Astrocyte (in vitro differentiated cells and primary cell): Measurements from ENCODE around the gene ZNF207. TPM values are rescaled to one million over a fixed set of nuclear protein-coding genes. Genes with fewer than 3 reads are reported as not detected.
A peak's percentile ranks its signal among the peaks of the same experiment; 100 is the strongest.

ENCODE experiments used
- DNase-seq: peaks from one replicate; pipeline ENCODE4 v3.0.0-alpha.2; 2010; ENCODE audit warnings: low read depth
- FAIRE-seq: peaks from 2 replicates; lab custom pipeline; 2011; peaks lifted over from hg19 to GRCh38; lab: Jason Lieb, UNC
- H2AFZ ChIP-seq: 2 replicates; pipeline ENCODE4 v1.6.0; 2012; ENCODE audit warnings: low read depth, low read length, inconsistent platforms
- H3K27ac ChIP-seq: 2 replicates; pipeline ENCODE4 v1.5.1; 2011; ENCODE audit warnings: low read depth, low read length, inconsistent platforms
- H3K27me3 ChIP-seq: 2 replicates; pipeline ENCODE4 v1.6.0; 2011; ENCODE audit warnings: low read length, inconsistent platforms; ENCODE audit not compliant: insufficient read depth
- H3K36me3 ChIP-seq: 2 replicates; pipeline ENCODE4 v1.5.1; 2011; ENCODE audit warnings: low read length, inconsistent platforms; ENCODE audit not compliant: insufficient read depth
- H3K4me1 ChIP-seq: 2 replicates; pipeline ENCODE4 v1.5.1; 2011; ENCODE audit warnings: low read length, inconsistent platforms; ENCODE audit not compliant: insufficient read depth
- H3K4me2 ChIP-seq: 2 replicates; pipeline ENCODE4 v1.6.0; 2012; ENCODE audit warnings: low read length, inconsistent platforms
- H3K4me3 ChIP-seq: 2 replicates; pipeline ENCODE4 v1.5.1; 2011; ENCODE audit warnings: low read depth, mild to moderate bottlenecking, low read length, inconsistent platforms; ENCODE audit not compliant: insufficient read depth
- H3K79me2 ChIP-seq: 2 replicates; pipeline ENCODE4 v1.6.0; 2012; ENCODE audit warnings: mild to moderate bottlenecking, low read length, inconsistent platforms; ENCODE audit not compliant: insufficient read depth
- H3K9ac ChIP-seq: 2 replicates; pipeline ENCODE4 v1.6.0; 2012; ENCODE audit warnings: mild to moderate bottlenecking, low read length, inconsistent platforms
- H3K9me3 ChIP-seq: 2 replicates; pipeline ENCODE4 v1.5.1; 2012; ENCODE audit warnings: low read depth, mild to moderate bottlenecking, low read length, inconsistent platforms; ENCODE audit not compliant: insufficient read depth
- H4K20me1 ChIP-seq: 2 replicates; pipeline ENCODE4 v1.6.0; 2012; ENCODE audit warnings: low read length, inconsistent platforms; ENCODE audit not compliant: insufficient read depth
- H3K27ac Mint-ChIP-seq: one replicate; pipeline ENCODE4 v1.8.0; 2021; ENCODE audit warnings: mild to moderate bottlenecking, mixed read lengths; ENCODE audit not compliant: unreplicated experiment
- H3K27me3 Mint-ChIP-seq: one replicate; pipeline ENCODE4 v1.8.0; 2021; ENCODE audit warnings: low read depth, mixed read lengths; ENCODE audit not compliant: unreplicated experiment
- H3K36me3 Mint-ChIP-seq: one replicate; pipeline ENCODE4 v1.8.0; 2021; ENCODE audit warnings: low read depth, mixed read lengths; ENCODE audit not compliant: unreplicated experiment
- H3K4me1 Mint-ChIP-seq: one replicate; pipeline ENCODE4 v1.8.0; 2021; ENCODE audit warnings: low read depth, mixed read lengths; ENCODE audit not compliant: unreplicated experiment
- H3K4me3 Mint-ChIP-seq: one replicate; pipeline ENCODE4 v1.8.0; 2021; ENCODE audit warnings: mild to moderate bottlenecking, moderate library complexity, mixed read lengths; ENCODE audit not compliant: unreplicated experiment
- H3K9me3 Mint-ChIP-seq: one replicate; pipeline ENCODE4 v1.8.0; 2021; ENCODE audit warnings: mild to moderate bottlenecking, mixed read lengths; ENCODE audit not compliant: unreplicated experiment
- EZH2 ChIP-seq: IDR thresholded peaks from 2 replicates; pipeline ENCODE4 v1.6.1; 2012; ENCODE audit warnings: mild to moderate bottlenecking, low read length, inconsistent platforms; ENCODE audit not compliant: insufficient read depth
- total RNA-seq: library from RNA; stranded (reverse); gene quantifications from 2 replicates; pipeline ENCODE4 v1.2.1, GENCODE V29; 2021
- TF ChIP-seq, protein P1 (sequence below): IDR thresholded peaks from 2 replicates; pipeline ENCODE4 v1.5.1; 2011; ENCODE audit warnings: low read depth, mild to moderate bottlenecking, inconsistent platforms, low read length, moderate library complexity; ENCODE audit not compliant: insufficient read depth

ZNF207 gene
- total RNA-seq, 1 donor from 2014 or later: 168 TPM

DNA sequence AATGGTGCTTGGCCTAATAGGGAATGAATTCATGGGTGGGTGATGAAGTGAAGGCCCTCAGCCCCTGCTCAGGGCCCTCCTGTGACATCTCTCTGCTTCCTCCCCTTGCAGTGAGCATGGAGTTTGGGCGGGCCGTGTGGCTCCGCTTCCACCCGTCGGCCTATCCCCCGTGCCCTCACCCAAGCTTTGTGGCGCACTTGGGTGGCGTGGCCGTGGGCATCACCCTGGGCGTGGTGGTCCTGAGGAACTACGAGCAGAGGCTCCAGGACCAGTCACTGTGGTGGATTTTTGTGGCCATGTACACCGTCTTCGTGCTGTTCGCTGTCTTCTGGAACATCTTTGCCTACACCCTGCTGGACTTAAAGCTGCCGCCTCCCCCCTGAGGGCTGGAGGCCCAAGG is 29.1 kb upstream of the ZNF207 start:
- H3K27ac Mint-ChIP-seq: no peak overlapping the region
- Histone ChIP-seq H3K9ac (no peak overlapping the region), H3K27ac (no peak overlapping the region), H2AFZ (no peak overlapping the region), H3K36me3 (no peaks in the 10 kb centered on the region), H3K4me3 (no peak overlapping the region), H3K79me2 (no peaks in the 10 kb centered on the region), H3K9me3 (no peaks in the 10 kb centered on the region), H3K27me3 (peaks cover 3% of the 10 kb centered on the region), H3K4me2 (no peak overlapping the region), H3K4me1 (no peaks in the 10 kb centered on the region), H4K20me1 (no peaks in the 10 kb centered on the region)
- H3K4me3 Mint-ChIP-seq: no peak overlapping the region
- H3K36me3 Mint-ChIP-seq: peaks cover 2% of the 10 kb centered on the region
- no peaks in the 10 kb centered on the region for H3K9me3 Mint-ChIP-seq
- no peak for TF ChIP-seq EZH2
- TF ChIP-seq, protein P1, sequence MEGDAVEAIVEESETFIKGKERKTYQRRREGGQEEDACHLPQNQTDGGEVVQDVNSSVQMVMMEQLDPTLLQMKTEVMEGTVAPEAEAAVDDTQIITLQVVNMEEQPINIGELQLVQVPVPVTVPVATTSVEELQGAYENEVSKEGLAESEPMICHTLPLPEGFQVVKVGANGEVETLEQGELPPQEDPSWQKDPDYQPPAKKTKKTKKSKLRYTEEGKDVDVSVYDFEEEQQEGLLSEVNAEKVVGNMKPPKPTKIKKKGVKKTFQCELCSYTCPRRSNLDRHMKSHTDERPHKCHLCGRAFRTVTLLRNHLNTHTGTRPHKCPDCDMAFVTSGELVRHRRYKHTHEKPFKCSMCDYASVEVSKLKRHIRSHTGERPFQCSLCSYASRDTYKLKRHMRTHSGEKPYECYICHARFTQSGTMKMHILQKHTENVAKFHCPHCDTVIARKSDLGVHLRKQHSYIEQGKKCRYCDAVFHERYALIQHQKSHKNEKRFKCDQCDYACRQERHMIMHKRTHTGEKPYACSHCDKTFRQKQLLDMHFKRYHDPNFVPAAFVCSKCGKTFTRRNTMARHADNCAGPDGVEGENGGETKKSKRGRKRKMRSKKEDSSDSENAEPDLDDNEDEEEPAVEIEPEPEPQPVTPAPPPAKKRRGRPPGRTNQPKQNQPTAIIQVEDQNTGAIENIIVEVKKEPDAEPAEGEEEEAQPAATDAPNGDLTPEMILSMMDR: no peak
- peaks cover 20% of the 10 kb centered on the region for H3K27me3 Mint-ChIP-seq
- H3K4me1 Mint-ChIP-seq: no peaks in the 10 kb centered on the region
- no peak for DNase-seq
- FAIRE-seq: no peak

DNA sequence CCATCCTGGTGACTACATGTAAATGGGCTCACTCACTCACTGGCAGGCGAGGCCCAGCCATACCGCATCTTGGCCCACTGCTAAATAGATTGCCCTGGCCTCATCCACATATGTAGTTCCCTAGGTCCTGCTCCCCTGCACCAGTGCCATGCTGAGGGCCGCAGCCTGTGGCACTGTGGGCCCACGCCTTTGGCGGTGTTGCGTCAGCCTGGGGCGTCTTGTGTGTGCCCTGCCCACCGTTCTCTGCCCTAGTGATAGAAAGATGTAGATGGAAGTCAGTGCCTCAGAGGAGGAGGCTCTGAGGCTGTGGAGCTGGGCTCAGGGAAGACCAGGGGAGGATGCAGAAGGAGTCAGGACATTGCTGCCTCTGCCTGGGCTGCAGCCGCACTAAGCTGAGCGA is 26.9 kb upstream of the ZNF207 start:
- Histone ChIP-seq H4K20me1 (no peaks in the 10 kb centered on the region), H3K4me1 (no peaks in the 10 kb centered on the region), H3K4me2 (no peak overlapping the region), H3K27ac (no peak overlapping the region), H2AFZ (no peak overlapping the region), H3K36me3 (no peaks in the 10 kb centered on the region), H3K9ac (no peak overlapping the region), H3K9me3 (no peaks in the 10 kb centered on the region), H3K79me2 (no peaks in the 10 kb centered on the region), H3K27me3 (no peaks in the 10 kb centered on the region), H3K4me3 (no peak overlapping the region)
- DNase-seq (no peak), FAIRE-seq (no peak)
- Mint-ChIP-seq H3K4me3 (no peak overlapping the region), H3K27ac (no peak overlapping the region), H3K27me3 (peaks cover 14% of the 10 kb centered on the region), H3K36me3 (peaks cover 2% of the 10 kb centered on the region), H3K4me1 (no peaks in the 10 kb centered on the region), H3K9me3 (no peaks in the 10 kb centered on the region)
- TF ChIP-seq, protein P1: no peak
- no peak for TF ChIP-seq EZH2

DNA sequence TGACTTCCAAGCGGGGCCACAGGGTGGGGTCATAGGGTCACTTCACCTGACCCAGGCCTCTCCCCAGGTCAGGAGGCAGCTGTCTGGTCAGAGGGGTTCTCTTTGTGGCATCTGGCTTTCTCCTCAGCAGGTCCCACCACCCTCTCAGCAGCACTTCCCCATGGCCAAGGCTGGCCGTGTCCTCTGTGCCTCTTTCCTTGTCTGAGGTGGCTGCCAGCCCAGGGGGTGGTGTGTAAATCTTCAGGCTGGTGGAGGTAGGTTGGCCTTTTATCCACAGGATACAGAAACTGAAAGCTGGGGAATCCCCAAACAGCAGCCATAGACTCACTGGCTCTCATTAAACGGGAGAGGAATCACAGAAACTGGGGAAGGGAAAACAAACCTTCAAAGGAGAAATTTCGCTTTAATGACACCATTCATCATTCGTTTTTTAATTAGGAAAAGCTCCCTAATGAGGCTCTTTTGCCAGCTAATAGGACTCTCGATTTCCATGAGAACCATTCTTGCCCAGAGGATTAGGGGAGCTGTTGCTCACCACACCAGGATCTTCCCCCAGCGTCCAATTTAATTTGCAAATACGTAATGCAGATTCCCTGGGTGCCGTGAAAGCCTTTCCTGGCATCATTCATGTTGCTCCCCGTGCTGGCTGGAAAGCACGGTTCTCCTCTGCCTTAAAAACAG is 26.0 kb upstream of the ZNF207 start:
- Mint-ChIP-seq H3K27me3 (peaks cover 13% of the 10 kb centered on the region), H3K9me3 (no peaks in the 10 kb centered on the region), H3K4me1 (no peaks in the 10 kb centered on the region), H3K36me3 (peaks cover 2% of the 10 kb centered on the region), H3K27ac (no peak overlapping the region), H3K4me3 (no peak overlapping the region)
- H3K4me2 ChIP-seq: peak overlapping the region; percentile 65
- FAIRE-seq (no peak), DNase-seq (no peak)
- H2AFZ ChIP-seq: peak overlapping the region; percentile 48
- peak overlapping the region; percentile 13 for H3K9ac ChIP-seq
- no peaks in the 10 kb centered on the region for H3K79me2 ChIP-seq
- TF ChIP-seq, protein P1: no peak
- TF ChIP-seq EZH2: no peak
- no peaks in the 10 kb centered on the region for H3K9me3 ChIP-seq
- no peaks in the 10 kb centered on the region for H4K20me1 ChIP-seq
- no peaks in the 10 kb centered on the region for H3K4me1 ChIP-seq
- H3K36me3 ChIP-seq: no peaks in the 10 kb centered on the region
- H3K27ac ChIP-seq: no peak overlapping the region
- no peaks in the 10 kb centered on the region for H3K27me3 ChIP-seq
- H3K4me3 ChIP-seq: no peak overlapping the region
